B cell (primary cell): ENCODE results near the gene ANAPC13. TPM values are rescaled to one million over a fixed set of nuclear protein-coding genes. Genes with fewer than 3 reads are reported as not detected.

Experiments used
- ATAC-seq: fragments of 200-7000 bp; cut with Tn5 transposase; one replicate; pipeline ENCODE4 v1.10.0; 2021; ENCODE audit warnings: low read depth, mild to moderate bottlenecking, moderate number of reproducible peaks, moderate library complexity
- CTCF ChIA-PET: fragments of 350-600 bp; sonication (Branson Sonifier 250); formaldehyde crosslinking; loops from one replicate; lab custom pipeline; 2021; ENCODE audit warnings: antibody characterized with exemption, inconsistent platforms; lab: Charles Lee
- POLR2A ChIA-PET: fragments of 350-600 bp; sonication (Branson Sonifier 250); formaldehyde crosslinking; loops from one replicate; lab custom pipeline; 2021; ENCODE audit warnings: antibody characterized with exemption; lab: Charles Lee
- DNase-seq: peaks from one replicate; pipeline ENCODE4 v3.0.0; 2013
- H2AFZ ChIP-seq: 2 replicates; pipeline ENCODE4 v1.6.1; 2012; ENCODE audit warnings: mild to moderate bottlenecking, low read depth, low read length; ENCODE audit not compliant: insufficient read depth, poor library complexity, severe bottlenecking
- H3K27ac ChIP-seq, 2 donors: 1 replicate in 1 of 2; 2 replicates in 1 of 2; pipeline ENCODE4 v1.5.1; 2012 to 2013; ENCODE audit warnings: low read length in 2 of 2, mild to moderate bottlenecking in 2 of 2, moderate library complexity in 1 of 2
- H3K27me3 ChIP-seq, 4 experiments: fragments of 200-600 bp in 1 of 4; sonication (generic) in 1 of 4; replicated peaks in 1 of 4; 1 replicate in 2 of 4; 2 replicates in 2 of 4; pipeline versions ENCODE4 v1.6.1 to v1.7.0; 2013 to 2016; ENCODE audit warnings: low read length in 3 of 4, mild to moderate bottlenecking in 2 of 4, mixed read lengths in 1 of 4, moderate library complexity in 1 of 4; ENCODE audit not compliant: insufficient read depth in 4 of 4, control insufficient read depth in 3 of 4; ENCODE audit errors: control extremely low read depth in 1 of 4
- H3K36me3 ChIP-seq, 2 experiments: replicated peaks in 1 of 2; 1 replicate in 1 of 2; 2 replicates in 1 of 2; pipeline versions ENCODE4 v1.6.1 to v1.7.1; 2013; ENCODE audit warnings: low read length in 1 of 2; ENCODE audit not compliant: insufficient read depth in 2 of 2, control insufficient read depth in 1 of 2; ENCODE audit errors: control extremely low read depth in 1 of 2, extremely low read depth in 1 of 2
- H3K4me1 ChIP-seq, 2 donors: fragments of 200-600 bp in 1 of 2; sonication (generic) in 1 of 2; 1 replicate in 1 of 2; 2 replicates in 1 of 2; pipeline versions ENCODE4 v1.5.1 to v1.6.1; 2013 to 2017; ENCODE audit warnings: low read length in 2 of 2; ENCODE audit not compliant: control insufficient read depth in 2 of 2, insufficient read depth in 2 of 2
- H3K4me2 ChIP-seq: replicated peaks from 2 replicates; pipeline ENCODE3; 2012; ENCODE audit warnings: mild to moderate bottlenecking, low read depth, low read length; ENCODE audit not compliant: poor library complexity, severe bottlenecking
- H3K4me3 ChIP-seq, 5 experiments: fragments of 200-600 bp in 1 of 5; sonication (generic) in 1 of 5; 1 replicate in 3 of 5; 2 replicates in 2 of 5; pipeline versions ENCODE4 v1.5.1 to v1.7.0; 2011 to 2016; ENCODE audit warnings: low read length in 4 of 5, mild to moderate bottlenecking in 4 of 5, low read depth in 2 of 5, control low read depth in 1 of 5, moderate library complexity in 1 of 5; ENCODE audit not compliant: insufficient read depth in 1 of 5; ENCODE audit errors: control extremely low read depth in 1 of 5, extremely low read depth in 1 of 5
- H3K79me2 ChIP-seq: fragments of 200-600 bp; sonication (generic); one replicate; pipeline ENCODE4 v1.6.0; 2016; ENCODE audit warnings: low read length; ENCODE audit not compliant: control insufficient read depth, insufficient read depth
- H3K9ac ChIP-seq: fragments of 200-600 bp; sonication (generic); 2 replicates; pipeline ENCODE4 v1.6.1; 2017; ENCODE audit warnings: mild to moderate bottlenecking, low read length, moderate library complexity
- H3K9me3 ChIP-seq, 3 donors: one replicate each; pipeline versions ENCODE4 v1.6.1 to v1.7.1; 2013; ENCODE audit warnings: low read length in 2 of 3; ENCODE audit not compliant: control insufficient read depth in 2 of 3, insufficient read depth in 1 of 3; ENCODE audit errors: control extremely low read depth in 1 of 3
- H4K20me1 ChIP-seq: 2 replicates; pipeline ENCODE4 v1.6.0; 2012; ENCODE audit warnings: mild to moderate bottlenecking, low read length; ENCODE audit not compliant: insufficient read depth, control insufficient read depth, poor library complexity, severe bottlenecking
- H3K27ac Mint-ChIP-seq: one replicate; pipeline ENCODE4 v1.8.0; 2021; ENCODE audit warnings: mixed read lengths
- H3K27me3 Mint-ChIP-seq: one replicate; pipeline ENCODE4 v1.8.0; 2021; ENCODE audit warnings: mixed read lengths
- H3K4me1 Mint-ChIP-seq: one replicate; pipeline ENCODE4 v1.8.0; 2021; ENCODE audit warnings: mixed read lengths
- H3K4me3 Mint-ChIP-seq: one replicate; pipeline ENCODE4 v1.8.0; 2021; ENCODE audit warnings: mixed read lengths
- H3K9me3 Mint-ChIP-seq: one replicate; pipeline ENCODE4 v1.8.0; 2022; ENCODE audit warnings: mixed read lengths; ENCODE audit not compliant: insufficient read depth
- EZH2 ChIP-seq: IDR thresholded peaks from 2 replicates; pipeline ENCODE4 v1.6.1; 2012; ENCODE audit warnings: borderline replicate concordance, low read depth, mild to moderate bottlenecking, moderate library complexity, low read length; ENCODE audit not compliant: insufficient read depth, poor library complexity, severe bottlenecking
- WGBS: methylation state at CpG from one replicate; pipeline ENCODE4 v1.1.5; 2013; ENCODE audit warnings: missing lambda C conversion rate; ENCODE audit not compliant: insufficient coverage; 5-methylcytosine and 5-hydroxymethylcytosine counted together
- intact Hi-C: fragments of 100-400 bp; cut with micrococcal nuclease; formaldehyde crosslinking; loops from one replicate; pipeline ENCODE4 v1.10.0; 2022
- polyA plus RNA-seq: library from polyadenylated mRNA; depleted of rRNA; stranded (reverse); fragments of >200 nt; gene quantifications from 2 replicates; pipeline ENCODE4 v1.2.3, GENCODE V29; 2012
- total RNA-seq, 2 donors: library from RNA; stranded (reverse); fragments of 120-200 nt in 1 of 2; gene quantifications; 1 replicate in 1 of 2; 2 replicates in 1 of 2; pipeline versions ENCODE4 v1.2.3 to v1.2.4, GENCODE V29; 2013 to 2022
- TF ChIP-seq, protein P1 (sequence below): fragments of 200-600 bp; IDR thresholded peaks from one replicate; pipeline ENCODE4 v1.8.0; 2022; ENCODE audit warnings: antibody characterized with exemption, mild to moderate bottlenecking

Gene ANAPC13
- total and polyA plus RNA-seq, 2 donors (not counting 1 experiment from before 2014, with no cell fraction given), result 13.0 to 29.3 TPM

DNA sequence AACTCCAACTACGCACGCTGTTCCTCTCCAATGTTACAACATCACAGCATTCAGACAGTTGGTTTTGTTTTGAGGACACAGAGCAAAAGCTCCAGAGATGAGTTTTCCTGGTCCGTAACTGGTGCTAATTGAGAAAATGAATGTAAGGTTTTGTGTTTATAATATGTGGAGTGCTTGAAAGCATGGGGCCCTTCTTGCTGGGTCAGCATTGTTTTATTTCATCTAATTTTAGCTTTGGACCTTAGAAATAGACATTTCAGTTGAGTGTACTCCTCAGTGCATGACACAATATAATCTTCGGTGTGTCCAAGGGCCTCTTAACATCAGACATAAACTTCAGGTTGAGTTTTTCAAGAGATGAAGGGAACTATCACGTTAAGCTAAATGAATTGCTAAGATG is 37.1 kb downstream of the ANAPC13 start:
- intact Hi-C loops, result no loop called here
- H3K27ac ChIP-seq, result no peak overlapping the region
- Mint-ChIP-seq H3K27me3 (peaks cover 48% of the 10 kb centered on the region), H3K4me1 (no peaks in the 10 kb centered on the region), H3K27ac (no peak overlapping the region), H3K4me3 (no peak overlapping the region), H3K9me3 (peaks cover 3% of the 10 kb centered on the region)
- no peak overlapping the region for H3K4me2 ChIP-seq
- peaks cover 3 to 8% (median 7%) of the 10 kb centered on the region in 3 donors for H3K9me3 ChIP-seq
- H2AFZ ChIP-seq, result no peak overlapping the region
- H3K79me2 ChIP-seq, result no peaks in the 10 kb centered on the region
- DNase-seq (no peak), ATAC-seq (no peak)
- H3K27me3 ChIP-seq, result peaks cover 0 to 28% (median 0%) of the 10 kb centered on the region in 4 experiments
- H3K4me3 ChIP-seq, result no peak overlapping the region
- H3K4me1 ChIP-seq, result no peaks in the 10 kb centered on the region
- WGBS, result 100% methylated on average over 1 of the region's 5 CpGs
- no peaks in the 10 kb centered on the region for H4K20me1 ChIP-seq
- no peak overlapping the region for H3K9ac ChIP-seq
- POLR2A ChIA-PET, result no interaction called here
- TF ChIP-seq, protein P1, sequence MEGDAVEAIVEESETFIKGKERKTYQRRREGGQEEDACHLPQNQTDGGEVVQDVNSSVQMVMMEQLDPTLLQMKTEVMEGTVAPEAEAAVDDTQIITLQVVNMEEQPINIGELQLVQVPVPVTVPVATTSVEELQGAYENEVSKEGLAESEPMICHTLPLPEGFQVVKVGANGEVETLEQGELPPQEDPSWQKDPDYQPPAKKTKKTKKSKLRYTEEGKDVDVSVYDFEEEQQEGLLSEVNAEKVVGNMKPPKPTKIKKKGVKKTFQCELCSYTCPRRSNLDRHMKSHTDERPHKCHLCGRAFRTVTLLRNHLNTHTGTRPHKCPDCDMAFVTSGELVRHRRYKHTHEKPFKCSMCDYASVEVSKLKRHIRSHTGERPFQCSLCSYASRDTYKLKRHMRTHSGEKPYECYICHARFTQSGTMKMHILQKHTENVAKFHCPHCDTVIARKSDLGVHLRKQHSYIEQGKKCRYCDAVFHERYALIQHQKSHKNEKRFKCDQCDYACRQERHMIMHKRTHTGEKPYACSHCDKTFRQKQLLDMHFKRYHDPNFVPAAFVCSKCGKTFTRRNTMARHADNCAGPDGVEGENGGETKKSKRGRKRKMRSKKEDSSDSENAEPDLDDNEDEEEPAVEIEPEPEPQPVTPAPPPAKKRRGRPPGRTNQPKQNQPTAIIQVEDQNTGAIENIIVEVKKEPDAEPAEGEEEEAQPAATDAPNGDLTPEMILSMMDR, result no peak
- TF ChIP-seq EZH2, result no peak
- H3K36me3 ChIP-seq, result no peaks in the 10 kb centered on the region
- CTCF ChIA-PET, result interaction anchor here (1.0 kb wide), 1 partner anchor 251 kb away, joined by 3 read pairs; no protein-coding TSS in a partner anchor

DNA sequence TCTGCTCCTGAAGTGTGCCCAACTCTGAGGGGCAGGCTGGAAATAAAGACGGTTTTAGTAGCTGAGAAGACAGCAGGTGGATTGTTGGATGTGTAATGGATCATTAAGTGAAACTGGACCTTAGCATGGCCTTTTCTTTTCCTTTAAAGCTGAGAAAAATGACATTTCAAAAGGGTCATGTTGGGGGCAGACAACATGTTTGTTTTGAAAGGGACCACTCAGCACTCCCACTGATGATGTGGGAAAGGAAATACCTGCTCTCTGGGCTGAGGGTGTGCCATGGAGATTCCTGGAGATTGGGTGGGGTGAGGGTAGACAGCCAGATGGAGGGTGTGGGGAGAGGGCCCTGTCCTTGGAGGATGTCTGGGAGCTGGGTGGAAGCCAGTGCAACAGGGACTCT is 38.4 kb downstream of the ANAPC13 start:
- Histone ChIP-seq H3K79me2 (no peaks in the 10 kb centered on the region), H4K20me1 (no peaks in the 10 kb centered on the region), H3K4me1 (no peaks in the 10 kb centered on the region), H3K9me3 (peaks cover 3 to 8% (median 7%) of the 10 kb centered on the region in 3 donors), H2AFZ (no peak overlapping the region), H3K27ac (no peak overlapping the region), H3K4me3 (no peak overlapping the region), H3K36me3 (no peaks in the 10 kb centered on the region), H3K4me2 (no peak overlapping the region), H3K9ac (no peak overlapping the region), H3K27me3 (peaks cover 0 to 25% (median 0%) of the 10 kb centered on the region in 4 experiments)
- Mint-ChIP-seq H3K9me3 (peaks cover 3% of the 10 kb centered on the region), H3K27ac (no peak overlapping the region), H3K4me1 (no peaks in the 10 kb centered on the region), H3K27me3 (peaks cover 47% of the 10 kb centered on the region), H3K4me3 (no peak overlapping the region)
- intact Hi-C loops, result no loop called here
- ATAC-seq (no peak), DNase-seq (no peak)
- ChIA-PET POLR2A (no interaction called here), CTCF (interaction anchor here (1.0 to 2.0 kb wide), 2 partner anchors 26 to 247 kb away, joined by 3 to 6 read pairs; no protein-coding TSS in a partner anchor)
- WGBS, result 86% methylated on average over 1 of the region's 1 CpG
- TF ChIP-seq, protein P1, result no peak
- no peak for TF ChIP-seq EZH2
